ENCODE measurements around the gene ABHD17C.

GRCh38 chr15:80773792-80774352 lies 78.8 kb downstream of the ABHD17C start:
- TF ChIP-seq, protein P1, sequence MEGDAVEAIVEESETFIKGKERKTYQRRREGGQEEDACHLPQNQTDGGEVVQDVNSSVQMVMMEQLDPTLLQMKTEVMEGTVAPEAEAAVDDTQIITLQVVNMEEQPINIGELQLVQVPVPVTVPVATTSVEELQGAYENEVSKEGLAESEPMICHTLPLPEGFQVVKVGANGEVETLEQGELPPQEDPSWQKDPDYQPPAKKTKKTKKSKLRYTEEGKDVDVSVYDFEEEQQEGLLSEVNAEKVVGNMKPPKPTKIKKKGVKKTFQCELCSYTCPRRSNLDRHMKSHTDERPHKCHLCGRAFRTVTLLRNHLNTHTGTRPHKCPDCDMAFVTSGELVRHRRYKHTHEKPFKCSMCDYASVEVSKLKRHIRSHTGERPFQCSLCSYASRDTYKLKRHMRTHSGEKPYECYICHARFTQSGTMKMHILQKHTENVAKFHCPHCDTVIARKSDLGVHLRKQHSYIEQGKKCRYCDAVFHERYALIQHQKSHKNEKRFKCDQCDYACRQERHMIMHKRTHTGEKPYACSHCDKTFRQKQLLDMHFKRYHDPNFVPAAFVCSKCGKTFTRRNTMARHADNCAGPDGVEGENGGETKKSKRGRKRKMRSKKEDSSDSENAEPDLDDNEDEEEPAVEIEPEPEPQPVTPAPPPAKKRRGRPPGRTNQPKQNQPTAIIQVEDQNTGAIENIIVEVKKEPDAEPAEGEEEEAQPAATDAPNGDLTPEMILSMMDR (IDR thresholded peaks at IDR 0.05): no peak
- no peak for TF ChIP-seq POLR2AphosphoS5 (IDR thresholded peaks at IDR 0.05; ENCODE audit: insufficient read depth in 1 of 2, low read depth in 1 of 2)

Measured in vagina (tissue), 2 donors.